ENCODE results near the gene CFAP54.

GRCh38 chr12:96483116-96483515 is 6.3 kb upstream of the CFAP54 start:
- TF ChIP-seq, protein P1, sequence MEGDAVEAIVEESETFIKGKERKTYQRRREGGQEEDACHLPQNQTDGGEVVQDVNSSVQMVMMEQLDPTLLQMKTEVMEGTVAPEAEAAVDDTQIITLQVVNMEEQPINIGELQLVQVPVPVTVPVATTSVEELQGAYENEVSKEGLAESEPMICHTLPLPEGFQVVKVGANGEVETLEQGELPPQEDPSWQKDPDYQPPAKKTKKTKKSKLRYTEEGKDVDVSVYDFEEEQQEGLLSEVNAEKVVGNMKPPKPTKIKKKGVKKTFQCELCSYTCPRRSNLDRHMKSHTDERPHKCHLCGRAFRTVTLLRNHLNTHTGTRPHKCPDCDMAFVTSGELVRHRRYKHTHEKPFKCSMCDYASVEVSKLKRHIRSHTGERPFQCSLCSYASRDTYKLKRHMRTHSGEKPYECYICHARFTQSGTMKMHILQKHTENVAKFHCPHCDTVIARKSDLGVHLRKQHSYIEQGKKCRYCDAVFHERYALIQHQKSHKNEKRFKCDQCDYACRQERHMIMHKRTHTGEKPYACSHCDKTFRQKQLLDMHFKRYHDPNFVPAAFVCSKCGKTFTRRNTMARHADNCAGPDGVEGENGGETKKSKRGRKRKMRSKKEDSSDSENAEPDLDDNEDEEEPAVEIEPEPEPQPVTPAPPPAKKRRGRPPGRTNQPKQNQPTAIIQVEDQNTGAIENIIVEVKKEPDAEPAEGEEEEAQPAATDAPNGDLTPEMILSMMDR (IDR thresholded peaks at IDR 0.05) = no peak
- TF ChIP-seq POLR2A (IDR thresholded peaks at IDR 0.05) = no peak
